Motor neuron (in vitro differentiated cells): Measurements from ENCODE around the gene GYG2. TPM values are rescaled to one million over a fixed set of nuclear protein-coding genes. Genes with fewer than 3 reads are reported as not detected.
"Not testable (repeated sequence)": the region's sequence is repeated elsewhere in the genome, so short reads cannot be mapped to it uniquely, and the experiment has no call there.

Experiments used
- ATAC-seq, 8 experiments: fragments of 200-7000 bp; cut with Tn5 transposase; replicated peaks in 6 of 8; 2 replicates each; pipeline ENCODE4 v1.8.0; 2021; ENCODE audit warnings: mild to moderate bottlenecking in 8 of 8, moderate library complexity in 8 of 8
- H3K27ac ChIP-seq, 2 donors: fragments of 250-450 bp; sonication (Bioruptor Pico); 2 replicates each; pipeline ENCODE4 v1.9.0; 2021; ENCODE audit warnings: antibody characterized with exemption in 2 of 2, mild to moderate bottlenecking in 2 of 2, moderate library complexity in 1 of 2
- H3K4me1 ChIP-seq, 2 donors: fragments of 250-450 bp; sonication (Bioruptor Pico); replicated peaks in 1 of 2; 2 replicates each; pipeline ENCODE4 v1.6.1; 2021; ENCODE audit warnings: antibody characterized with exemption in 2 of 2, mild to moderate bottlenecking in 2 of 2, moderate library complexity in 1 of 2
- H3K4me3 ChIP-seq, 5 donors: fragments of 250-450 bp; sonication (Bioruptor Pico); 2 replicates each; pipeline ENCODE4 v1.9.0; 2021; ENCODE audit warnings: antibody characterized with exemption in 5 of 5, mild to moderate bottlenecking in 5 of 5, moderate library complexity in 4 of 5
- WGBS, 10 experiments: fragments of 450-650 bp; shearing (Covaris generic); methylation state at CpG; one replicate each; pipeline ENCODE4 v1.0.0; 2022; 5-methylcytosine and 5-hydroxymethylcytosine counted together
- in situ Hi-C, 9 experiments: fragments of 400-800 bp; cut with MboI; loops; one replicate each; pipeline ENCODE4 v1.15.0; 2021; ENCODE audit warnings: low sequenced_read_pairs in 9 of 9, low pct_unique_long_range_greater_than_20kb in 2 of 9; ENCODE audit not compliant: unreplicated experiment in 9 of 9
- total RNA-seq, 8 experiments: library from RNA; unstranded; fragments of 300-600 nt; gene quantifications; 2 replicates each; pipeline versions ENCODE4 v1.2.3 to v1.2.4, GENCODE V29; 2022

The GYG2 gene
- total RNA-seq, 8 experiments from 2014 or later = 1.1 to 63.0 (median 8.9) TPM

DNA sequence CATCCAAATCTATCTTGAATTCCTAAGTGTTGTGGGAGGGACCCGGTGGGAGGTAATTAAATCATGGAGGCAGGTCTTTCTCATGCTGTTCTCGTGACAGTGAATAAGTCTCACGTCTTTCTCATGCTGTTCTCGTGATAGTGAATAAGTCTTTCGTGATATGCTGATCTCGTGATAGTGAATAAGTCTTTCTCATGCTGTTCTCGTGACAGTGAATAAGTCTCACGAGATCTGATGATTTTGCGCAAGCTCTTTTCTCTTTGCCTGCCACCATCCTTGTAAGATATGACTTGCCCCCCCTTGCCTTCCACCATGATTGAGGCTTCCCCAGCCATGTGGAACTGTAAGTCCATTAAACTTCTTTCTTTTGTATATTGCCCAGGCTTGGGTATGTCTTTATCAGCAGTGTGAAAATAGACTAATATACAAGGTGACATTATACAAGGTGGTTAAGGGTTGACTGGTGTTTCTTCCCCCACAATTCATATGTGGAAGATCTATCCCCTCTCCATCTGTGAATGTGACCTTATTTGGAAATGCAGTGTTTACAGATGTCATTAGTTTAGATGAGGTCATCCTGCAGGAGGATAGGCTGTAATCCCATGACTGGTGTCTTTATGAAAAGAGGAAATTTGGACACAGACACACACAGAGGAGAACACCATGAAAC, 72.8 kb downstream of the GYG2 start:
- in situ Hi-C loops = no loop called here
- ATAC-seq = peak in 4 of 8 experiments; percentile 26 to 72 (median 44)
- no peak overlapping the region for H3K27ac ChIP-seq
- no peak overlapping the region for H3K4me3 ChIP-seq
- 0 to 90% (median 70%) methylated on average over 1 to 9 of the region's 9 CpGs; no CpG with 5 or more reads in 5 of the 10 experiments for WGBS, 10 experiments
- H3K4me1 ChIP-seq = peaks cover 8 to 14% of the 10 kb centered on the region in 2 donors

DNA sequence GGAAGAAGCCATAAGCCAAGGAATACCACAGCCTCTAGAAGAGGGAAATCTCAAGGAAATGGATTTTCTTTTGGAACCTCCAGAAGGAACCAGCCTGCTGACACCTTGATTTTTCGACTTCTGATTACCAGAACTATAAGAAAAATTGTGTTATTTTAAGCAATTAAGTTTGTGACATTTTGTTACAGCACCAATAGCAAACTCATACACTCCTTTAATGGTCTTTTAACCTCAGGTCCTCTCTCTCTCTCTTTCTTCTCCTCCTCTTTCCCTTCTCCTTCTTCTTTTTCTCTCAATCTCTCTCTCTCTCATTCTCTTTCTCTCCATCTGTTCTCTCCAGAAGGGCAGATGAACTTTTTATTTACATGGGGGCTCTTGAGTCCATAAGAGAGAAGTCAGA, 74.1 kb downstream of the GYG2 start:
- no peak for ATAC-seq
- no peak overlapping the region for H3K27ac ChIP-seq
- H3K4me3 ChIP-seq = no peak overlapping the region
- WGBS, 10 experiments = 40 to 100% (median 45%) methylated on average over 1 of the region's 1 CpG; no CpG with 5 or more reads in 7 of the 10 experiments
- in situ Hi-C loops = no loop called here
- H3K4me1 ChIP-seq = peaks cover 8 to 9% of the 10 kb centered on the region in 2 donors

DNA sequence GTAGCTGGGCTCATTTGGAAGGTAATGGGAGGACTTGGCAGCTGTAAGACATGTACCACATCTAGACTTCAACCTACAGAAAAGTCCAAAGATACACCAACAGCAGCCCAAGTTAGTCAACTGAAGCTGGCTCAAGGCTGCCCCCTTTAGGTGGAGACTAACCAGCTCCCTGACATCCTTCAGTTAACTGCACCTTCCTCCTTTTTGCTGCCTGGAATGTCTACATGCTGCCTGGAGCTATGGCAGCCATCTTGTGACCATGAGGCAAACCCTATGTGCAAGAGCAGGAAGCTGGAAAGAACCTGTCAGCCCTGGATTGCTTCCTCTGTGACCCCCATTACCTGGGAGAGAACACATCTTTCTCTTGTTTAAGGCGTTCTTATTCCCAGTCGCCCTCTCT, 74.6 kb downstream of the GYG2 start:
- peaks cover 3 to 4% of the 10 kb centered on the region in 2 donors for H3K4me1 ChIP-seq
- 100% methylated on average over 1 to 2 of the region's 2 CpGs; no CpG with 5 or more reads in 8 of the 10 experiments for WGBS, 10 experiments
- in situ Hi-C loops = no loop called here
- H3K4me3 ChIP-seq = no peak overlapping the region
- no peak overlapping the region for H3K27ac ChIP-seq
- no peak for ATAC-seq

DNA sequence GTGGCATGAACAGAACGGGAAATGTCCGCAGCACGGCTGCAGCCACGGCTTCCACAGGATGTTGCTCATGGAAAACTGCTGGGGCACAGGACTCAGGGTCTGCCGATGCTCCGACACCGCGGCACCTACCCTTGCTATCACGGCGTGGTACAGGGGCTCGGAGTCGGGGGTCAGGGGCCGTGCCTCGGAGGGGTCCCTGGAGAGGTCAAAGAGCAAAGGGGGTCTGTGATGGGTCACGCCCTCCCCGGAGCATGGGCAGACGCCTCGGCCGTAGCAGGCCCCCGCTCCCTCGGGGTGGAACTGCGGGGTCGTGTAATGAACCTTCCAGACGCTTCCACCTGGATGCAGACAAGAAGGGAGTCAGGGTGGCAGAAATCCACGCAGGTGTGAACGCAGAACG, 78.6 kb downstream of the GYG2 start:
- Histone ChIP-seq H3K27ac (no peak overlapping the region), H3K4me3 (no peak overlapping the region), H3K4me1 (no peaks in the 10 kb centered on the region)
- in situ Hi-C loops = no loop called here
- no CpG with 5 or more reads among the region's 27 CpGs for WGBS, 10 experiments
- no peak for ATAC-seq

DNA sequence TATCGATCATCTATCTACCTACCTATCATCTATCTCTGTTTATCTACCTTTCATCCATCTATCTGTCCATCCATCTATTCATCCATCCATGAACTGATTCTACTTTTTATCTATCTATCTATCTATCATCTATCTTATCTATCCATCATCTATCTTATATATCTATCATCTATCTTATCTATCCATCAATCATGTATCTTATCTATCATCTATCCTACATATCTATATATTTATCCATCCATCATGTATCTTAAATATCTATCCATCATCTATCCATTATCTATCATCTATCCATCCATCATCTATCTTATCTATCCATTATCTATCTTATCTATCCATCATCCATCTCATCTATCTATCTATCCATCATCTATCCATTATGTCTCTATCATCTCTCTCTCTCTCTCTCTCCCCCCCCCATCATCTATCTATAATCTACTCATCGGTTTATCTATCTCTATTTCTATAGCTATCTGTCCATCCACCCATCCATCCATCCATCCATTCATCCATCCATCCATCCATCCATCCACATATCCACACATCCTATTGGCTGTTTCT, 79.5 kb downstream of the GYG2 start:
- Histone ChIP-seq H3K4me3 (no peak overlapping the region), H3K4me1 (no peaks in the 10 kb centered on the region), H3K27ac (no peak overlapping the region)
- in situ Hi-C loops = no loop called here
- no peak for ATAC-seq
- 50 to 95% (median 84%) methylated on average over 1 to 2 of the region's 2 CpGs; no CpG with 5 or more reads in 2 of the 10 experiments for WGBS, 10 experiments

DNA sequence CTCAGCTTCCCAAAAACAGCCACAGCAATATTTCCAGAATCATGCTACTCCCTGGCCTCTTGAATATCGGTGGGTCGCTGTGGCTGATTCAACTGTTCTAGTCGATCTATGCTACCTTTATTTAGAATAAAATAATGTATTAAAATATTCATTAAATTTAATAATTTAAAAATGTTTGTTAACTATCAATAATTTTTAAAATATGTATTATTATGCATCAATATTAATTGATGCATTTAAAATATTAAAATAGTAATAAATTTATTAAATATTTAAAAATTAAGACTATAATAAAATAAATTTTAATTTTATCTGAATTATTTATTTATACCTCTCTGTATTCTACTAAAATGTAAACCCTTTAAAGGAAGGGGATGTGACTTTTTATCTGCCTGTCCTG, 81.4 kb downstream of the GYG2 start:
- no peak for ATAC-seq
- no peak overlapping the region for H3K4me3 ChIP-seq
- in situ Hi-C loops = no loop called here
- no peaks in the 10 kb centered on the region for H3K4me1 ChIP-seq
- WGBS, 10 experiments = 96 to 100% (median 100%) methylated on average over 1 to 3 of the region's 3 CpGs; no CpG with 5 or more reads in 4 of the 10 experiments
- H3K27ac ChIP-seq = no peak overlapping the region

DNA sequence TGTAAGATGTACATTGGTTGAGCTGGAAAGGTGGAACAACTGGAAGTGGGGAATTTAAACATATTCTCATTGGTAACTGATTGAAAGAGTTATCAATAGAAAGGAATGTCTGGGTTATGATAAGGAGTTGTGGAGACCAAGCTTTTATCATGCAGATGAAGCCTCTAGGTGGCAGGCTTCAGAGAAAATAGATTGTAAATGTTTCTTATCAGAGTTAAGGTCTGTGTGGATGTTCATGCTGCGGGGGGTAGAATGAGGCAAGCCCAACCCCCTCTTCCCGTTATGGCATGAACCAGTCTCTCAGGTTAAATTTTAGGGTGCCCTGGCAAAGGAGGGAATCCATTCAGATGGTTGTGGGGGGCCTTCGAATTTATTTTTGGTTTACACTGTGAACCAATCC, 84.4 kb downstream of the GYG2 start:
- no peak for ATAC-seq
- Histone ChIP-seq H3K27ac (no peak overlapping the region), H3K4me1 (no peaks in the 10 kb centered on the region), H3K4me3 (no peak overlapping the region)
- in situ Hi-C loops = no loop called here
- WGBS, 10 experiments = 0 to 67% (median 10%) methylated on average over 1 to 2 of the region's 3 CpGs; no CpG with 5 or more reads in 7 of the 10 experiments

DNA sequence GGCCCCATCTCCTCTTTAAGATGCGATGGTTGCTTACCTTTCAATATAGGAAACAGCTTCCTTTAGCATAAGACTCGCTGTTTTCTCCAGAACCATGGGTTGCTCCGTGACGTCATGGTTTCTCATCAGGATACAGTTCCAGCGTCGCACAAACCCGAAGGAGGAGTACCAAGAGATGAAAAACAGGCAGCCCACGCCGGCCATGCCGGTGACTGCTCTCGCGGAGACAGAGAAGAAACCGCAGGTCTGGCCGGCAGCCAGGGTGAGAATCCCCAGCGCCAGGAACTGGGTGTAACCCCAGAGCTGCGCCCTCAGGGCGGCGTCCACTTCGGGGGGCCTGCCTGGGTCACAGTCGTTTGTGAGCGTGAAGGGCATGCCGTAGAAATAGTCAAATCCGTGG, 89.0 kb downstream of the GYG2 start:
- WGBS, 10 experiments = 87 to 100% methylated on average over 6 to 8 of the region's 23 CpGs; no CpG with 5 or more reads in 8 of the 10 experiments
- no peak for ATAC-seq
- H3K27ac ChIP-seq = no peak overlapping the region
- in situ Hi-C loops = no loop called here
- H3K4me1 ChIP-seq = no peaks in the 10 kb centered on the region
- no peak overlapping the region for H3K4me3 ChIP-seq

DNA sequence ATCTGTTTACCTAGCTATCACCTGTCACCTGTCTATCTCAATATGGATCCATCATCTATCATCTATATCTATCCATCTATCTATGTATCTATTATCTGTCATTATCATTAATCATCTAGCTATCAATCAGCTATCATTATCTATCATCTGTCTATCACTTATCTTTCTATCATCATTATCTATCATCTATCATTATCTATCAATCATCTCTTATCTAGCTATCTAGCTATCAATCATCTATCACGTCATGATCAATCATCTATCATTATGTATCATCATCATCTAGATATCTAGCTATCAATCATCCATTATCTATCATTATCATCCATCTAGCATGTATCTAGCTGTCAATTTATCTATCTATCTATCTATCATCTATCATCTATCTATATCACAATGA, 92.5 kb downstream of the GYG2 start:
- in situ Hi-C loops = no loop called here
- Histone ChIP-seq H3K4me1 (no peaks in the 10 kb centered on the region), H3K4me3 (no peak overlapping the region), H3K27ac (no peak overlapping the region)
- ATAC-seq = no peak
- 0 to 100% (median 90%) methylated on average over 1 of the region's 1 CpG; no CpG with 5 or more reads in 4 of the 10 experiments for WGBS, 10 experiments

DNA sequence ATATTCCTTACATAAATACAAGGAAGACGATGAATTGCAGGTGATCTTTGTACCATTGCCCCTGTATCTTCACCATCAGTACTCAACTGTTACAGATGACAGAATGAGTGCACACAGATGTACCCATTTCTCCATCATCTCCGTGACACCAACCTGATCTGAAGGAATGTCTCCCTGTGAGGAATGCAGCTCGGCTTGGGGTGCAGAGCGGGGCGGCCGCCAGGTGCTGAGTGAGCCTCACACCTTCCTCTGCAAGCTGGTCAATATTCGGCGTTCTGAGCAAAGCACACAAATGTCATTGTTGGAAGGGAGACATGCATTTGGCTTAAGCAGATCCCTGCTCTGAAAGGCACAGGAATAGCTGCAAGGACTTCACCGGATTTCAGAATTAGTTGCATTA, 93.0 kb downstream of the GYG2 start:
- no peak overlapping the region for H3K27ac ChIP-seq
- H3K4me3 ChIP-seq = no peak overlapping the region
- WGBS, 10 experiments = 96 to 100% methylated on average over 1 to 7 of the region's 9 CpGs; no CpG with 5 or more reads in 8 of the 10 experiments
- ATAC-seq = no peak
- in situ Hi-C loops = no loop called here
- H3K4me1 ChIP-seq = no peaks in the 10 kb centered on the region

DNA sequence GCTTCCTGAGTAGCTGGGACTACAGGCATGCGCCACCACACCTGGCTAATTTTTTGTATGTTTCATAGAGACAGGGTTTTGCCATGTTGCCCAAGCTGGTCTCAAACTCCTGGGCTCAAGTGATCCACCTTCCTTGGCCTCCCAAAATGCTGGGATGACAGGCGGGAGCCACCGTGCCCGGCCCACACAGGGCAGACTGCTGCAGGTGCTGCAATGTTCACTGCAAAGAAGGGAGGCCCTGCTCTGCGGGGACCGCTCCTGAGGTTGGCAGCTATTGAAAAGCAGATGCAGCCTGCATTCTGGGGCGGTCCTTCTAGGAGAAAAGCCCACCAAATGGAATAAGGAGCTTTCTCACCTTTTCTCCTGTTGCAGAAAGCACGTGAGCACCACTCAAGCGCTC, 95.4 kb downstream of the GYG2 start:
- no peak for ATAC-seq
- Histone ChIP-seq H3K4me1 (no peaks in the 10 kb centered on the region), H3K27ac (no peak overlapping the region), H3K4me3 (no peak overlapping the region)
- 90 to 100% methylated on average over 1 to 2 of the region's 9 CpGs; no CpG with 5 or more reads in 8 of the 10 experiments for WGBS, 10 experiments
- in situ Hi-C loops = no loop called here

DNA sequence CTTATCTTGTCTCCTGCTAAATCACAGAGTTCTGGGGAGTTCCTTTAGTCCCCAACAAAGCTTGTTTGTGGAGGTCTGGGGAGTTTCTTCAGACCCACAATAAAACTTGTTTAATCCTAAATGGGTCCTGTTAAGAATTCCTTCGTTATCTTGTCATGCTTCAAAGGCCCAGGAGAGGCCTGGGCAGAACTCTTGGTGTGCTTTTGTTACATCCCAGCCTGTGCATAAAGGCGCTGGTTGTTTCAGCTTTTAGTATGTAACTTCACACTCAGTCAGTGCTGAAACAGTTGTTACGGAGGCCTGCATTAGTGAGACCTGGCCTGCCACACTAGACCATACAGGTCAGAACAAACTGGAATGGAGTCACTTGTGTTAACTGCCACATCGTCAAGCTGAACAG, 97.5 kb downstream of the GYG2 start:
- H3K4me3 ChIP-seq, ATAC-seq, H3K27ac ChIP-seq, in situ Hi-C loops, H3K4me1 ChIP-seq: not testable (repeated sequence)
- 43 to 100% (median 100%) methylated on average over 1 to 2 of the region's 4 CpGs; no CpG with 5 or more reads in 7 of the 10 experiments for WGBS, 10 experiments

DNA sequence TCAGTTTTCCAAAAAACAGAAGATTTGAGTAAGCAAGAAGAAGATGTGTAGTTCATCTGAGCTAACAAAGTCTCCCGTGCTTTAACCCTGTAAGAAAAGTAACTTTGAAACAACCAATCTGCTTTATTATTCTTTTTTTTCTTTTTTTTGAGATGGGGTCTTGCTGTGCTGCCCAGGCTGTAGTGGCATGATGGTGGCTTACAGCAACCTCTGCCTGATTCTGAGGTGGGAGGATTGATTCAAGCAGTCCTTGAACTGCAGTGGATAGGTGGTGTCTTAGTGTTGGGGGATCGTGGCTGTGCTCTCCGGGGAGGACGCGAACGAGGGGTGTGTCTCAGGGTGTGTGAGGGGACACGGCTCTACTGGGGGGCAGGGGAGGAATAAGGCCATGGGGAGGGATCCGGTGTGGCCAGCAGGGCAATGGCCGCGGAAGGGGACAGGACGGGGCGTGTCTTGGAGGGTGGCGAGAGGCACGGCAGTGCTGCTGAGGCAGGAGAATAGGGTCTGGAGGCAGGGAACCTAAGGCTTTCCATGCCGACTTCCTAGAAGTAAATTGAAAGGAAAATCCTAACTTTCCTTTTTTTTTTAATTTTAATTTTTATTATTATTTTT, 98.0 kb downstream of the GYG2 start:
- no peak for ATAC-seq
- no peak overlapping the region for H3K27ac ChIP-seq
- in situ Hi-C loops = no loop called here
- no peaks in the 10 kb centered on the region for H3K4me1 ChIP-seq
- 100% methylated on average over 1 to 3 of the region's 15 CpGs; no CpG with 5 or more reads in 7 of the 10 experiments for WGBS, 10 experiments
- H3K4me3 ChIP-seq = no peak overlapping the region
